SKM-1 (cell line): Measurements from ENCODE around the gene NLRP6.
"Not testable (repeated sequence)": the region's sequence is repeated elsewhere in the genome, so short reads cannot be mapped to it uniquely, and the experiment has no call there.

Experiments used
- DNase-seq: peaks from one replicate; lab custom pipeline; 2025; ENCODE audit not compliant: unreplicated experiment; lab: John Stamatoyannopoulos, UW

NLRP6 gene

DNA sequence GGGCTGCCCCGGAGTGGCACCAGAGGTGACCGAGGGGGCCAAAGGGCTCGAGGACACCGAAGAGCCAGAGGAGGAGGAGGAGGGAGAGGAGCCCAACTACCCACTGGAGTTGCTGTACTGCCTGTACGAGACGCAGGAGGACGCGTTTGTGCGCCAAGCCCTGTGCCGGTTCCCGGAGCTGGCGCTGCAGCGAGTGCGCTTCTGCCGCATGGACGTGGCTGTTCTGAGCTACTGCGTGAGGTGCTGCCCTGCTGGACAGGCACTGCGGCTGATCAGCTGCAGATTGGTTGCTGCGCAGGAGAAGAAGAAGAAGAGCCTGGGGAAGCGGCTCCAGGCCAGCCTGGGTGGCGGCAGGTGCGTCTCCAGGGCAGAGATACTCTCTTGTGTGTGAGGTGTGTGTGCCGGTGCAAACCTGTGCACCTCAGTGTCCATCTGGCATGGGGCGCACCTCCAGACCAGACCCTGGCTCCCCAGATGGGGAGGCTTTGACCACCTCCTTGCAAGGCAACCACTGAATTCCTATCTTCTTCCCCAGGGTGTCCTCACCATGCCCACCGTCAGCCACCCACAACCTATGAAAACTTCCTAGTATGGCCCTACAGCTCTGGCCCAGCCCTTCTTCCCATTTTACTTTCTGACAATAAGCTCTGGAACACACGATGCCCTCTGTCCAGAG lies 3.4 kb downstream of the NLRP6 start:
- no peak for DNase-seq

DNA sequence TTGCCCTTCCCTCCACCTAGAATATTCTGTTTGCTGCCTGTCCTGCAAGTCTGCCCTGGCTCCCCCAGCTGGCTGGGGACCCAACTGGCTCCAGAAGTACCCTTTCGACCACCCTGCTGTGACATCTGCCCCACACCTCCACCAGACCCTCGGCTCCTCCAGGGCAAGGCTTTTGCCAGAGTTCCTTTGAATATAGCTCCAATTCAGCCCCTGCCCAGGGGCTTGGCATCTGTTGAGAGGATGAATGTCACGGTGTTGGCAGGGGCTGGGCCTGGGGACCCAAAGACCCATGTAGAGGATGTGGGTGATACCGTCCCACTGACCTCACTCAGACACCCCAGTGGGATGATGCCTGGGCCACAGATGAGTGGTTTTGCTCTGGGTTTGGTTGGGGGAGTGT lies 4.0 kb downstream of the NLRP6 start:
- no peak for DNase-seq

DNA sequence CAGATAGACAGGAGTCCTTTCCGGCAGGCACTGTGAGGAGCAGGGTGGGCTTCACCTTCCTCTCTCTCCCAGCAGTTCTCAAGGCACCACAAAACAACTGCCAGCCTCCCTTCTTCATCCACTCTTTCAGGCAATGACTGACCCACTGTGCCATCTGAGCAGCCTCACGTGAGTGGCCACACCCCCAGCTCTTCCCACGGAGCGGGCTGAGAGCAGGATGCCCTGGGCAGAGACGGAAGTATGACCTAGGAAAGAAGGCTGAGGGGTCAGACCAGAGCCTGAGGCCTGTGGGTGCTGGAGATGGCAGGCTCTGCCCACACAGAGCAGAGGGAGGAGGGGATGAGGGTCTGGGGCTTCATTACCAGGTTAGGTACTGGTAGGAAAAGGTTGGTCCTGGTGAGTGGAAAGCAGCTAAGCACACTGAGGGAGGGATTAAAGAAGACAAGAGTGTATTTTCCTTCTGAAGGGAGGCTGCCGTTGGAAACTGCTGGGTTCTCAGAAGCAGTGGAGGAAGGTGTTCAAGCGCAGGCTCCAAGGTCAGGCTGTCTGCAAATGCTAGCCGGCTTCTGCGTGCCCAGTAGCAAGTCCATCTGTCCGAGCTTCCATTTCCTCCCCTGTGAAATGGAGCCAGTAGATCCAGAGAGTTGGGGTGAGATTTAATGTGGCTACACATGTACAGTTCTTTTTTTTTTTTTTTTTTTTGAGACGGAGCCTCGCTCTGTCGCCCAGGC lies 4.6 kb downstream of the NLRP6 start:
- DNase-seq, result no peak

DNA sequence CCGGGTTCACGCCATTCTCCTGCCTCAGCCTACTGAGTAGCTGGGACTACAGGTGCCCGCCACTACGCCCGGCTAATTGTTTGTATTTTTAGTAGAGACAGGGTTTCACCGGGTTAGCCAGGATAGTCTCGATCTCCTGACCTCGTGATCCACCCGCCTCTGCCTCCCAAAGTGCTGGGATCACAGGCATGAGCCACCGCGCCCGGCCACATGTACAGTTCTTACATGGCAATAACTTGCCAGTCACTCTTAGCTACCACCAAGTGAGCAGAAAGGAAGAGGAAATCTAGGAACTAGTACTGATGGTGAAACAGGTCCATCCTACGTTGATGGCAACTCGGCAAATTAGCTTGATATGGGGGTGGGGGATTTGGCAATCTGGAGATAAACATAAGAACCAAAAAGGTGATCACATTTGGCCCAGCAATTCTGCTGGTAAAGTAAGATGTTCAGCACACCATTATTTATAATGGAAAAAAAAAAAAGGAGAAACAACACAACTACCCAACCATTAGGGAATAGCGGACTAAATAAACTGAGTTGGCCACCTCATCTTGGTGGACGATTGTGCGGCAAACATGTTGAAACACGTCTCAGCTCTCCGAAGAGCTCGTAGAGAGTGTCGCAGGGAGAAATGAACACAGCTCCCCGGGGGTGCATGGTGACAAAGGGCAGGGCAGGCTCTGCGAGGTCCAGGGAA lies 5.3 kb downstream of the NLRP6 start:
- DNase-seq, result no peak

DNA sequence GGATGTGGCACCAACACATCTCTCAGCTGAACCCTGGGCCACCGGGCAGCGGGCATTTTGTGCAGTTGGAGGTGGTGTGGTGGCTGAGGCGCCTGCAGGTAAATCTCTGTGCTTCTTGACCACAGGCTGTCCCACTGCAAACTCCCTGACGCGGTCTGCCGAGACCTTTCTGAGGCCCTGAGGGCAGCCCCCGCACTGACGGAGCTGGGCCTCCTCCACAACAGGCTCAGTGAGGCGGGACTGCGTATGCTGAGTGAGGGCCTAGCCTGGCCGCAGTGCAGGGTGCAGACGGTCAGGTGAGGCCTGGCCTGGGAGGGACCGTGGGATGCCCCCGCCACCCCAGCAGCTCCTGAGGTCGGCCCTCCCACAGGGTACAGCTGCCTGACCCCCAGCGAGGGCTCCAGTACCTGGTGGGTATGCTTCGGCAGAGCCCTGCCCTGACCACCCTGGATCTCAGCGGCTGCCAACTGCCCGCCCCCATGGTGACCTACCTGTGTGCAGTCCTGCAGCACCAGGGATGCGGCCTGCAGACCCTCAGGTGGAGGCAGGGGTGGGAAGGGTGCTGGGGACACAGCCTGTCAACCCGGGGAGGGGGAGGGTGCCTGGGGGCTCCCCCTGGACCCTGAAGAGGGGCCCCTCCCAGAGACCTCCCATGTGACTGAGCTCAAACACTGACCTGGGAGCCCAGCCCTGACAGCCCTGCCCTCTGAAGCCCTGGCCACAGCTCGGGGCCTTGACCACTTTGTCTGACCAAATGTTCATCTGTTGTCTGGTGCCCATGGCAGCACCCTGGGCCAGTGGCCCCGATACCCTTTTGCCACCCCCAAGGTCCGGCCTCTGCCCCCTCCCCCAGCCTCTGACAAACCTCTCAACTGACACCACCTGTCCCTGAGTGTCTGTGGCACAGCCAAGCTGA lies 6.2 kb downstream of the NLRP6 start:
- no peak for DNase-seq

DNA sequence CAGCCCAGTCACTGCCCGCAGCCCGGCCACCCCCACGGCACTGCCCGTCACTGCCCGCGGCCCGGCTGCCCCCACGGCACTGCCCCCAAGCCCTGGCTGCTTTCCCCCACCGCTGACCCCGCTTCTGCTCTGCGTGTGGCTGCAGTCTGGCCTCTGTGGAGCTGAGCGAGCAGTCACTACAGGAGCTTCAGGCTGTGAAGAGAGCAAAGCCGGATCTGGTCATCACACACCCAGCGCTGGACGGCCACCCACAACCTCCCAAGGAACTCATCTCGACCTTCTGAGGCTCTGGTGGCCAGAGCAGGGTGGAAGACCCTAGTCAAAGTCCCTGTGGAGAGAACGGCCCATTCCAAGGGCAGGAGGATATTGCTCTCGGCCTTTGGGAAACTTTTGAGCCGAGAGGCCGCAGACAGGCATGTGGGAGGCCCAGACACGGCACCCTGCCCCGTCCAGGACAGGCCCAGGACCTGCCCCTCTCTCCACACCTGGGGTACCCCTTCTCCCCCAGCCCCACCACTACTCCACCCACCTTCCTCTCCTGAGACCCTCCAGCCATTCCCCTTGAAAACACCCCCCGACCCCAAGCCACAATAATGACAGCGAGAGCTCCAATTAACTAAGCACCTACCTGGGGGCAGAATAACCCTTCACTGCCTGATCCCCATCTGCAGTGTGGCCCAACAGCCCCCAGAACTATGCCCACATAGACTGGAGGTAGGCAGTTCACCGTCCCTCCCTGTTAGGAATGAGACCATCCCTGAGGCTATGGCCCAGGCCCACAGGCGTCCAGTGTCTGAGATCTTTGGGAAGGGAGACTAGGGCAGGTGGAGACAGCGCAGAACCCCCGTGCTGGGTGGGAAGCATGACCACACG lies 7.0 kb downstream of the NLRP6 start:
- no peak for DNase-seq

DNA sequence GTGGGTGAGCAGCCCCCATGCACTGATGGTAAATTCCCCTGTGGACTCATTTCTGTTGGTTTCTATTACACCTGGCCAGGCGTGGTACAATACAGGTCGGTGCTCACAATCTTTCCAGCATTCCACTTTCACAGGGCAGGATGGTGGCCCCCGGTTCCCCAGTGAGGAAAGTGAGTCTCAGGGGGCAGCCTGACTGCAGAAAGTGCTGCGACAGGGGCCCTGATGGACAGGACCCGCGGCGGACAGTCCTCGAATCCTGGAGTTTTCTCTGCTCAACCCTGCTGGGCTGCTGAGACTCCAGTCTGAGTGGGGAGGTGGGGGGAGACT lies 7.7 kb downstream of the NLRP6 start:
- no peak for DNase-seq

DNA sequence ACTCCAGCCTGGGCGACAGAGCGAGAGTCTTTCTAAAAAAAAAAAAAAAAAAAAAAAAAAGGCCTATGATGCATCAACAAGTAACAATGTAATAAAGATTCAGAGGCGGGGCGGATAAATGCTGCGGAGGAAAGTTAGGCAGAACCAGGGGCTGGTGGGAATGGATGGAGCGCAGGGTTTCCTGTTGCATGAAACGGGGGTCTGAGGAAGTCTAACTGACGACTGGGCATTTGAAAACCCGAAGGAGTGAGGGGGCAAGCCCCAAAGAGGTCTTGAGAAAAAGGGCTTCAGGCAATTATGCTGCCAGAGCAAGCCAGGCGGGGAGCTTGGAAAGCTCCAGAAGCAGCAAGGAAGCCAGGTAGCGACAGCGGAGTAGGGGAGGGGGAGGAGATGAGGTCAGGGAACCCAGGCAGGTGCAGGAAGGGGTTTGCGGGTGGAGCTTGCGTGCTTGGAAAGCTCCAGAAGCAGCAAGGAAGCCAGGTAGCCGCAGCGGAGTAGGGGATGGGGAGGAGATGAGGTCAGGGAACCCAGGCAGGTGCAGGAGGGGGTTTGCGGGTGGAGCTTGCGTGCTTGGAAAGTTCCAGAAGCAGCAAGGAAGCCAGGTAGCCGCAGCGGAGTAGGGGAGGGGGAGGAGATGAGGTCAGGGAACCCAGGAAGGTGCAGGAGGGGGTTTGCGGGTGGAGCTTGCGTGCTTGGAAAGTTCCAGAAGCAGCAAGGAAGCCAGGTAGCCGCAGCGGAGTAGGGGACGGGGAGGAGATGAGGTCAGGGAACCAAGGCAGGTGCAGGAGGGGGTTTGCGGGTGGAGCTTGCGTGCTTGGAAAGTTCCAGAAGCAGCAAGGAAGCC lies 9.0 kb downstream of the NLRP6 start:
- DNase-seq, result not testable (repeated sequence)

DNA sequence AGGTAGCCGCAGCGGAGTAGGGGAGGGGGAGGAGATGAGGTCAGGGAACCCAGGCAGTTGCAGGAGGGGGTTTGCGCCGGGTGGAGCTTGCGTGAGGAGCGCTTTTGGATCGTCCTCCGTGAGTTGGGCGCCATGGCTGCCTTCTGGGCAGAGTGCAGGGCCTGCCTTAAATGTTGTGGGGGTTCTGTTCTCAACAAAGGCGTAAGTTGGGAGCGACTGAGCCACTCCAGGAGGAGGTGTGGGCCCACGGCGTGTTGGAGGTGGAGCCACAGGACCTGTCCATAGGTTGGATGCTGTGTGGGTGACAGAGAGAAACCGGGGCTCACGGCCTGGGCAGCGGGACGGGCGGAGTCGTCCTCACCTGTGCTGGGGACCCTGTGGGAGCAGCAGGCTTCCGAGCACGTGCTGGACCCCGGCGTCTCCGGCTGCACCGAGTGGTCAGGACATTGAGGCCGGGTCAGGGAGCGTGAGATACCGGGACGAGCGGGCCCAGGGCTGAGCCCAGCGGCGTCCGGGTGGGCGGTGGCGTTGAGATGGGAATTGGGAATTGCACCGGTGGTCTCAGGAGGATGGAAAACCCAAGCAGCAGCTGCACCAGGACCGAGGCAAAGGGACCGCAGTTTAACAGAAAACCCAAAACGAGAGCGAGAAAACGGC lies 9.7 kb downstream of the NLRP6 start:
- DNase-seq, result no peak

DNA sequence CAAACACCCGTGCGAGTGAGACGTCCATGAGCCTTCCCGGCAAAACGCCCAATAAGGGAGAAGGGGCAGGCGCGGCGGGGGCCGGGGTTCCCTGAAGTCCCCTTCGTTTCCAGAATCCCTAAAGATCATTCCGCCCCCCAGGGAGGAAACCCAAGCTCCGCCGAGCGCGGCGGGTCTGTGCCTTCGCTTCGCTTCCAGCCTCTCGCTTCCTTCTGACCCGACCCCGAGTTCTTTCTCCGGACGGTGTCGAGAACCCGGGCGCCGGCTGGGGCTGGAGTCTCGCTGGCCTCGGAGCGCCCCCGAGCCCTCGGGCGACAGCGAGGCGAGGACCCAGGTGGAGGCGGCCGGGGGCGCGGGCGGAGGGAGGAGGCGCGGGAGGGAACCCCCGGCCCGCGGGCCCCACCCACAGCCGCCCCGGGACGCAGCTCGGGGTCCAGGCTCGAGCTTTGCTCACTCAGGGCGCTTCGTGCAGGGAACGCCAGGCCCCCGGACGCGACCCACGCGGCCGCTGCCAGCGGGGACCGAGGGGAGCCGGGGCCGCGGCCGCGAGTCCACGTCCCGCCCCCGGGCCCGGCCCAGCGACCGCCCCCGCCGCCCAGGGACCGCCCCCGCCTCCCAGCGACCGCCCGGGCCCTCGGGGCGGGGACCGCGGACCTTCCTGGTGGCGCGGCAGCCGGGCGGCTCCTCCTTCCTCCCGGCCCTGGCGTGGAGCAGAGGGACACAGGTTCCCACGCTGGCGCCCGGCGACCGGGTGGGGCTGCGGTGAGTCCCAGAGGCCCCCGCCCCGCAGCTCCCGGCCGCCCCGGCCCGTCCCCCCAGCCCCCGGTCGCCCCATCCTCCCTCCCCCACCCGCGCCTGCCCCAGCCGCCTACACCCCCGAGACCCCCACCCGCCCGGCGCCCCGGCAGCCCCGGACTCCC lies 10.5 kb downstream of the NLRP6 start, which contains the start of gene PGGHG:
PGGHG (plus strand) TSS at position 649 of the 920 bp plus-strand sequence. CDS start 691 bp downstream, outside the sequence.
- peak; percentile 14 for DNase-seq

DNA sequence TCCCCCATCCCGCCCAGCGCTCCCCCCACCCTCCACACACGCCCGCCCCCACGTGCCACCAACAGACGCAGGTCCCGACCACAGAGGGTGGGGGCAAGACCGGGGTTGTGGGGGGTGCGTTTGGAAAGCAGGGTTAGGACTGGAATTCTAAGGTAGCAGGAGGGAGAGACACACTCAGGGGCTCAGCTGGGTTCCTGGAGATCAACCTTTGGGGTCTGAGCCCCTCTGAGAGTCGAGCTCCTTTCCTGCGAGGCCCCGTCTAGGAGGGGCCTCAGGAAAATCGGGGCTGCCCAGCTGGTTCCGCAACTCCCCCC lies 11.1 kb downstream of the NLRP6 start:
- no peak for DNase-seq

DNA sequence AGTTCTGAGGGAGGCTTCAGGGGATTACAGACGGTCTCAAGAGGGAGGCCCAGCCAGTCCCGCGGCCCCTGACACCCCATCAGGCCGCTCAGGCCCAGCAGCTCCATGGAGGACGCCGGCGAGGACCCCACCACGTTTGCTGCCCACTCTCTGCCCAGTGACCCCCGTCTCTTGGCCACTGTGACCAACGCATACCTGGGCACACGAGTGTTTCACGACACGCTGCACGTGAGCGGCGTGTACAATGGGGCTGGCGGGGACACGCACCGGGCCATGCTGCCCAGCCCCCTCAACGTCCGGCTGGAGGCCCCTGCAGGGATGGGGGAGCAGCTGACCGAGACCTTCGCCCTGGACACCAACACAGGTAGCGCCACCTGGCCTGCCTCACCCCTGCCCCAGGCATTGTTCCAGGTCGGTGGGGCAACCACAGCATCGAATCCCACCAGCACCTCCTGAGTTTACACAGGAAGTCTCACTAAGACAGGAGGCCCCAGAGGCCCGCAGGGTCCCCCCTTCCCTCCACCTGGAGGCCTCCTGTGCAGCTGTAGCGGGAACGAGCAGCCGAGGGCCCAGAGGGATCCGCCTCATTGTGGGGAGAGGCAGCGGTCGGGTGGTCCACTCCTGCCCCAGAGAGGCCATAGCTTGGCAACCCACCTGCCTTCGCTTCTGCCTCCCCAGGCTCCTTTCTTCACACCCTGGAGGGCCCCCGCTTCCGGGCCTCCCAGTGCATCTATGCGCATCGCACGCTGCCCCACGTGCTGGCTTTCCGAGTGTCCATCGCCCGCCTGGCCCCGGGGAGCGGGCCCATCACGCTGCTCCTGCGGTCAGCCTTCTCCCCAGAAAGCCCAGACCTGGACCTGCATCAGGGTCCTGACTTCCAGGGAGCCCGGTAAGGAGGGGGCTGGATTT lies 11.8 kb downstream of the NLRP6 start:
- no peak for DNase-seq

DNA sequence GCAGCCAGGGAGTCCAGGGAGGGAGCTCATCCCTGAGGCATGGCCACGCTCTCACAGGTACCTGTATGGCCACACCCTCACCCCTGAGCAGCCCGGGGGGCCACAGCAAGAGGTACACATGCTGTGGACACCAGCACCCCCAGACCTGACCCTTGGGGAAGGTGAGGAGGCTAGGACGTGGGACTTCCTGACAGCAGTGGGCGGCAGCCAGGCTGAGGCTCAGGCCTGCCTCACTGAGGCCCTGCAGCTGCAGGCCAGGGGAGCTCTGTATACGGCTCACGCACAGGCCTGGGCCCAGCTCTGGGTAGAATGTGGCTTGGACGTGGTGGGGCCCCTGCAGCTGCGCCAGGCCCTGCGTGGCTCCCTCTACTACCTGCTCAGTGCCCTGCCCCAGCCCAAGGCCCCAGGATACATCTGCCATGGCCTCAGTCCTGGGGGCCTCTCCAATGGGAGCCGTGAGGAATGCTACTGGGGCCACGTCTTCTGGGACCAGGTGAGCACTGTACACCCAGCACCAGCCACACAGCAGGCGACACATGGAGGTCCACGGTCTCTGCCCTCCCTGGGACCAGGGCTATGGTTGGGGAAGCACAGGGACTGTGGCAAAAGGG lies 12.5 kb downstream of the NLRP6 start:
- no peak for DNase-seq

DNA sequence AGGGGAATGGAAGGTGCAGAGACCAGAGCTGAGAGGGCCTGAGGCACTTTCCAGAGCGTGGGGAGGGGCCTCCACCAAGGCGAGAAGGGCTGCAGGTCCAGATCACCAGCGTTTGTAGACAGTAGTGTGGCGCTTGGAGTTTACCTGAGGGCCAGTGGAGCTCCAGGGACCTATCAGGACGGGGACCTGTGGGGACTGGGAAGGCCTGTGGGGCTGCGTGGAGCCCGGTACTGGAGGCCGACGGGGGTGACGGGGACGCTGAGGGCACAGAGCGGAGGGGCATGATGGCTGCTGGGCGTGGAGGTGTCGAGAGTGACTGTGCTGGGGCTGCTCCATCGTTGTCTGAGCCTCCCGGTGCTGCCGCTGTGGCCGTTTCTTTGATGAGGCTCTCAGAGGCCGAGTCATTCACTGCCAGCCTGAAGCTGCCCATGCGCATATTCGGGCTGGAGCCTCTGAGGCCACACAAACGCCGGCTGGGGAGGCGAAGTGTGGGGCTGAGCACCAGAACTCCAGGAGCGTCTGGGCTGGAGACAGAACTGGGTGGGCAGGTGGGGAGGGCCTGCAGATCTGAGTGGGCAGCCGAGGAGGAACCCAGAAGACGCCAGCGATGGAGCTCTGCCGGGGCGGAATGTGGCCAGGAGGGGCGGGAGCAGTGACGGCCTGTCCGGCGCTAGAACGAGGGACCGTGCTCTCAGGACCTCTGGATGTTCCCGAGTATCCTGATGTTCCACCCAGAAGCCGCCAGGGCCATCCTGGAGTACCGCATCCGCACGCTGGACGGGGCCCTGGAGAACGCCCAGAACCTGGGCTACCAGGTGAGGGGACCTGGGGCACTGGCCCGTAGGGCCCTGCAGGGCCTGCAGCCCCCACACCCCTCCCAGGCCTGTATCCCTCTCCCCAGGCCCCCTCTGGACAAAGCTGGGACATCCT lies 13.3 kb downstream of the NLRP6 start:
- DNase-seq, result no peak
